GM21723 (cell line): ENCODE results near the gene B3GNT8.
"Not testable (repeated sequence)": the region's sequence is repeated elsewhere in the genome, so short reads cannot be mapped to it uniquely, and the experiment has no call there.

Source experiments
- ATAC-seq: cut with Tn5 transposase; IDR thresholded peaks from one replicate; pipeline ENCODE4 v1.9.1; 2021; ENCODE audit warnings: mild to moderate bottlenecking, moderate library complexity; ENCODE audit not compliant: unreplicated experiment

Gene B3GNT8

DNA sequence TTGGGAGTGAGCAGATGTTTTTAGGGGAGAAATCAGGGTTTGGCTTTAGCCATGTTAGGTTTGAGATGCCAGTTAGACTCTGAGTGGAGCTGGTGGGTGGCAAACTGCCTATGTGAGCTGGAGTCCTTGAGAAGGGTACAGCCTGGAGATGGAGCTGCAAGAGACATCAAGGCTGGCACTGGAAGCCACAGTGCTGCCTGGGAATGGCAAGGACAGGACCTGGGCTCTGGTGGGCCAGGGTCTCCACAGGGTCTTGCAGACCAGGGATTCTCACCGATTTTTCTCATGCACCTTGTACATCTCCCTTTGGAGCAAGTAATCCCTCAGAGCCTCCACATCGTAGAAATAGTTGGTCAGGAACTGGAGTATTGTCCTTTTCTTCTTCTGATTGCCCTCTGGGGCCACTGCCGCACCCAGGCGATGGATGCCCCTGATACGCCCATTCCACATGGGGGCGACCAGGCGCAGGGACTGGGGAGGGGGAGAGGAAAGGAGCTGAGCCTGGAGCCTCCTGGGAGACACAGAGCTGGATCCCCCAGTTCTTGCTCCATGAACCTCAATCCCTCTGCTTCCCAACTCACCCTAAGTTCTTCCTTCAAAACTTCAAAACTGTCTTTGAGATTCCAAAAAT, 10.9 kb upstream of the B3GNT8 start:
- ATAC-seq, result no peak

DNA sequence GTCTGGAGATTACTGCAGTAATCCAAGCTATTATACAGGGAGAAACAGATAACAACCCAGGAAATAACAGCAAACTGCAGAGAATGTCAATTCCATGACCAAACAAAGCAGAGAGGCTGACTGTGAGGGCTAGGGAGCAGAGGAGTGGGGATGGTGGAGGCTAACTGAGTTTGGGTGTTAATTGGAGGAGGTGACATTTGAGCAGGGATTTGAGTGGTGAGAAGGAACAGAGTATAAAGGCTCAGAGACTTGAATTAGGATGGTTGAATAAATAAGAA, 9.4 kb upstream of the B3GNT8 start:
- ATAC-seq, result no peak

DNA sequence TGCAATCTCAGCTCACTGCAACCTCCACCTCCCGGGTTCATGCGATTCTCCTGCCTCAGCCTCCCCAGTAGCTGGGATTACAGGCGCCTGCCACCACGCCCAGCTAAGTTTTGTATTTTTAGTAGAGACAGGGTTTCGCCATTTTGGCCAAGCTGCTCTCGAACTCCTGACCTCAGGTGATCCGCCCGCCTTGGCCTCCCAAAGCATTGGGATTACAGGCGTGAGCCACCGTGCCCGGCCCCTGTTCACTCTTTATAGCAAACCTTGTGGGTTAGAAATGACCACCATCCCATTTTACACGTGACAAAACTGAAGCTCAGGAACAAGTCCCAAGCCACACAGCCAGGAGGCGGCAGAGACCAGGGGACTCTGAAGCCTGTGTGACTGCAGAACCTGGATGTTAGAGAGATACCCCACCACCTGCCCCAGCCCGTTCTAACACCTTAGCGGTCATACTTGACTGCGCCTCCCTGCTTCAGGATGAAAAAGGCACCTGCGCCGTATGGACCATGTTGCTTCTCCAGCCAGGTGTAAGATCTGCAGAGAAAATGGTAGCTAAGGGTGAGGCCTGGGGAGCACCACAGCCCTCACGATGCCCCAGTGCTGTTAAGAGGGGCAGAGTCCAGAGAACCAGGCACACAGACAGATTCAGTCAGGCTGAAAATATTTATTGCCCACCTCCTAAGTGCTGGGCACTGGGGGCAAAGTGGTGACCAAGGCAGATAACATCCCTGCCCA, 8.9 kb upstream of the B3GNT8 start:
- ATAC-seq, result no peak

DNA sequence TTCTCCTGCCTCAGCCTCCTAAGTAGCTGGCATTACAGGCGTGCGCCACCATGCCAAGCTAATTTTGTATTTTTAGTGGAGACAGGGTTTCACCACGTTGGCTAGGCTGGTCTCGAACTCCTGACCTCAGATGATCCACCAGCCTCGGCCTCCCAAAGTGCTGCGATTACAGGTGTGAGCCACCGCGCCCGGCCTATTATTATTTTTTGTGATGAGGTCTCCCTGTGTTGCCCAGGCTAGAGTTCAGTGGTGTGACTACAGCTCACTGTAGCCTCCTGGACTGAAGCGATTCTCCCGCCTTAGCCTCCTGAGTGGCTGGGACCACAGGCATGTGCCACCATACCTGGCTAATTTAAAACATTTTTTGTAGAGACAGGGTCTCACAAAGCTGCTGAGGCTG, 8.2 kb upstream of the B3GNT8 start:
- ATAC-seq, result not testable (repeated sequence)

DNA sequence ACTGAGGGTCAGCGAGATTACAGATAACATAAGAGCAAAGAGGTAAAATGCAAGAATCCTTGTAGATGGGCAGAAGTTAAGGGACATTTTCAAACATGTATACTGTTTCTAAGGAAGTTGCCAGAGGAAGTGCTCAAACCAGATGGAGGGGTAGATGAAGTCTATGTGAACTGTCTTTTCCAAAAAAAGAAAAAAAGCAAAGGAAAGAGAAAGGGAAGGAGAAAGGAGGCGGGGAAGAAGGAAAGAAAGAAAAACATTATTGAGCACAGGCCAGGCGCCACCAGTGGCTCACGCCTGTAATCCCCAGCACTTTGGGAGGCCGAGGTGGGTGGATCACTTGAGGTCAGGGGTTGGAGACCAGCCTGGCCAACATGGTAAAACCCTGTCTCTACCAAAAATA, 7.3 kb upstream of the B3GNT8 start:
- no peak for ATAC-seq

DNA sequence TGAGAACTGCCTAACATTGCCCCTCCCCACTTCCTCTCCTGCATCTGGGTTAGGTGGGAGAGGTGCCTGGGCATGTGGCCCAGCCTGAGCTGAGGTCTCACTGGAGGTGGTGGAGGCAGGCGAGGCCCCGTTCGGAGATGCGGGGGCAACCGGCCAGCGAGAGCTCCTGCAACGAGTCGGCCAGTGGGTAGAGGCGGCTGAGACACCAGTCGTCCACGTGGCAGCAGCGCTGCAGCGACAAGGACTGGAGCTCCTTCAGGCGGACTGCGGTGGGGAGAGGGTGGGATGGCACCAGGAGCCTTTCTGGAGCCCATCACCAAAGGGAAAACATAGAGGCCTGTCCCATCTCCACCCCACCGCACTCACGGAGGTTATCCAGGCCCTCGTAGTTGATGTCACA, 6.0 kb upstream of the B3GNT8 start:
- no peak for ATAC-seq

DNA sequence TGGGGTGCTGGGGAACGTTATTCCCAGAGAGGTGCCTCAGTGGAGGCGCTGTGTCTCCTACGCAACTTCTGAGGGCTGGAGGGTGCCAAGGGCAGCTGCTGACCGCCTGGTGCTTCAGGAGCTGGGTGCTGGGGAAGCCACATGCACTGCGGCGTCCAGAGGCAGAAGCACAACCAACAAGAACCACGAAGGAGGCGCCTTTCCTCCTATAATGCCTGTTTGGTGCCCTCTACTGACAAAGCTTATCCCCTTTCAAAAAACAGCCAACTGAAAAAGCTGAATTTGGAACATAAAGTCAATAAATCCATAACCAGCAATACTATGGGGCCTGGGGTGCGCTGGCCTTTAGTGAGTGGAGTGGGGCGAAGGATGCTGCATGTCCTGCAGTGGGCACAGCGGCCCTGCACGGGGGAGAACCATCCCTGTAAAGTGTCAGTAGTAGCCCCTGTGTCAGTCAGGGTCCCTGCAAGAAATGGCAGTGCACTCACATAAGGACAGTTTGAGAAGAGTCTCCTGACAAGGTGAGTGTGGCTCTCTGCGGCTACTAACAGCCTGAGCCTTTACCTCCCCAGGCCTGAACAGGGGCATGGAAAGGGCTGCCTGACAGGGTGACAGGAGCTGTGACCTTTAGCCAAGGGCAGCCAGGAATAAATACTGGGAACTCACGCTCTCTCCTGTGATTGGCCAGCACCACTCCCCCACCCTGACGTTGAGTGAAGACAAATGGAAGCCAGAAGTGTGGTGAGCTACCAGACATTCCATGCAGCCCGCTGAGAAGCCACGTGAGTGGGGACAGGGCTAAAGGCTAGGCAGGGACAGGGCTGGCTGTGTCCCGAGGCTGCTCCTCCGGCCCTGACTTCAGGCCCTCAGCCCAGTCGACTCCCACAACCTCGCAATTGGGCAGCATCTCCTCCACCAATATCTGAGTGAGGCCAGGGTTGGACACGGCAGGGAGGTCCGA, 4.5 kb upstream of the B3GNT8 start:
- no peak for ATAC-seq

DNA sequence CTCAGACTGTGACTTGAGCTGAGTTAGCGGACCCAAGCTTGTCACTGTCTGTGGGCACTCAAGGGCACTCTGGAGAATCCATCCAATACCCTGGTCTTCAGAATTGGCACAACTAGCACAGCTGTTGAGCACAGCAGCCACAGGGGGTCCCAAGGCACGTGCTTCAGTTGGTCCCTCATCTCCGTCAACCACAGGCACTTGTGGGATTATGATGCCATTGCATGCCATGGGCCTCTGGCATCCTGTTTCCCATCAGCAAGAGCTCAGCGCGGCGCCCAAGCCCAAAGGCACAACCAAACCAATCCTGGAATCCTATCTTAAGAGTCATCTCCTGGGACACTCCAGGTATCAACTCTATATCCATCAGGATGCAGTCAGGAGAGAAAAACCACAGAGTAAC, 3.7 kb upstream of the B3GNT8 start:
- no peak for ATAC-seq

DNA sequence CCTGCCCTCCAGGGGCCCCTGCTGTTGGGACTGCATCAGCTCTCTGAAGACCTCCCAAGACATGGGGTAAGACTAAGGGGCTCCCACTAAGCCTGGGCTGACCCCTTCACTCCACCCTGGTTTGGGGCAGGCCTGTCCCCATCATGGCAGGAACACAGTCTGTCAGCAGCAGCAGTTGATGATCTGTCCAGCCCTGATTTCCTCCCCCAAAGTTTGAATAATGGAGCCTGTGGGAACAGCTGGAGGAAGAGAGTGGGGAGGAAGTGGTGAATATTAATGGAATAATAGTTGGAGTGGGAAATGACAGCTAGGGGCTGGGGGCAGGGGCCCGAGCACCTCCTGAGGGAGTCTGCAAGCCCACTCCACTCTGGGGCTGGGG, 1.3 kb upstream of the B3GNT8 start:
- no peak for ATAC-seq

DNA sequence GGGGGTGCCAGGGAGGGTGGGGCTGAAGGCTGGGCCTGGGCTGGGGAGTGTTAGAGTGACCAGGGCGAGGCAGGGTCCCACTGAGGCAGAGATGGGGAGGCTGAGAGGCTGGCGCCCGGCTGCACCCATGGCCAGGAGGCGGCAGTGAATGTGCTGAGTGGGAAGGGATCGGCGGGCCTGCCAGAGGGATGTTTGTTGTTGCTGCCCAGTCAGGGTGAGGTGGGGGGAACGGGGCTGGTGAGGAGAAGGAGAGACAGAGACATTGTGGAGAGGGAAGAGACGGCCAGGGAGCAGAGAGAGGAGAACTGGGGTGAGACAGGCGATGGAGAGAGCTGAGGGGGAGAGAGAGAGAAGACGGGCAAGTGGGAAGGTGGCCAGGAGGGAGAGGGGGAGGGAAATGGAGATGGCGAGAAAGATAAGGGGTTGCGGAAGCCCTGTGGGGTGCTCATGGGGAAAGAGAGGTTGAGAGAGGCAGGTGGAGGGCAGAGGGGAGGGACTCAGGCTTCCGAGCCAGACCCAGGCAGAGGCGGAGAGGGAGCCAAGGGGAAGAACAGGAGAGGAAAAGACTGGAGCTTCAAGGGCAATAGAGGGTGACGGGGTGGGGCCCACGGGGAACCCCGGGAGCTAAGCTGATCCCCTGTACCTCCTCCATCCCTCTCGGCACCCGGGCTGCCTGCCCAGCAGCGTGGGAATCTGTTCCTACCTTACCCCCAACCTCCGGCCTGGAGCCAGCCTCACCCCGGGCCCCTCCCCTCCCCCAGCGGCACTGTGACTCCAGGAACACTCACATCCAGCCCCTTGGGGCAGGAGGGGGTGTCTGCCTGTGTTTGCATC, 690 bp upstream of the B3GNT8 start:
- no peak for ATAC-seq

DNA sequence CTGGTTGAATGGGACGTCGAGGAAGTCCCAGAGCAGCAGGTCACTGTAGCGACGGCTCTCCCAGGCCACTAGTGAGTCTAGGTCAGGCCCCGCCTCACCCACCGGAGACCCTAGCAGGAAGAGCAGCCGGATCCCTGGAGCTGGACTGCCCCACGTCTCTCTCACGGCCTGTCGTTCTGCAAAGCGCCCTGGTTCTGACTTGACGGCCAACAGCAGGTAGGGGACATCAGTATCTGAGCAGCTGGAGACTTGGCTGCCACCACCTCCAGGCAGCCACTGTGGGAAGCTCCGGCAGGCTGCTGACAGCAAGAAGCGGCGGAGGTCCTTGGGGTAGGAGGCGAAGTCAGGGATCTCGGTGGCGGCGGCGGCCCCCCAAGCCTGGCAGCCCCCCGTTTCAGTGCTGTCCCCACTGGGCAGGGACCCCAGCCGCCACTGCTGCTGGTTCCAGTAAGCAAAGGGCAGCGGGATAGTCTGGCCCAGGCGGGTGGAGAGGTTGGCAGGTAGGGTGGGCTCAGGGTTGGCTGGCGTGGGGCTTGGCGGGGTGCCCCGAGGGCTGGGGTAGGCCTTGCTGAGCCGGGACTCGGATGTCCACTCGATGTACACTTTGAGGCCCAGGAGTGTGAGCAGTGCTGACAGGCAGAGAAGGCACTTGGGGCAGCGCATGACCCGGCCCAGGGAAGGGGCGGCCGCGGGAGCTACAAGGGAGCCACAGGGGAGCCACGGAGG, 895 bp downstream of the B3GNT8 start:
- no peak for ATAC-seq

DNA sequence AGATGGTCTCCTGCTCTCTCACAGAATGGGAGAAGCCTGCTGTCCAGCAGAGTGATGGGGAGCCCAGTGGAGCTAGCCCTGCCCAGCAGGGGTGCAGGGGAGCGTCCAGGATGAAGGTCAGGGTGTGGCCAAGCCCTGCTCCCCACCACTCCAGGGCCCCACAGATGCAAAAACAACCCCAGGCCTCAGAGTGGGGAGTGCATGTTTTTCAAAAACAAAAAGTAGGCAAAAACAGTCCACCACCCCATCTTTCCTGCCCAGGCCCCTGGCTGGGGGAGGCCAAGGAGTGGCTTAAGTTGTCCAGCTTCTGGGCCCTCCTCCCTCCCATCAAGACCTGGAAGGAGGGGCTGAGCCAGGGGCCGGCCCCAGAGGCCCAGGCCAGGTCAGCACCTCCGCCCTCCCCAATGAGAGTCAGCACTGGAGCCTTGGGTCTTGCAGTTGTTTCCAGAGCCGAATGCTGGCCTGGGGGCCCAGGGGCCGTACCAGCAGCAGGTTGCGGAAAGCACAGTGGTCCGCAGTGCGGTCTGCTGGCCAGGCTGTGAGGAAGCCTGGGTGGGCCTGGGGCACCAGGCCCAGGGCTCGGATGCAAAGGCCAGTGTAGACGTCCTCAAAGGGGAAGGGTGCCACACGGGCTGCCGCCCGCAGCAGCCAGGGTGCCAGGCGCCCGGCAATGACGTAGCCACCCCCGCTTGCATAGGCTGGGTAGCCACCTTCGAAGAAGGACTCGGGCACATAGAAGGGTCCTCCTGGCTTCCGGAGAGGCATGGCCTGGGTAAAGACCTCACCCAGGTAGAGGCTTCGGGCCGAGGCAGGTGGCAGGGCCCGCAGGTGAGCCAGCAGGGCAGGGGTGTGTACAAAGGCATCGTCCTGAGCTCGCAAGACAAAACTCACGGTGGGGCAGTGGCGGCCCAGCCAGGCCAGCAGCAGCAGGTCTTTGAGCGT, 1.7 kb downstream of the B3GNT8 start:
- no peak for ATAC-seq

DNA sequence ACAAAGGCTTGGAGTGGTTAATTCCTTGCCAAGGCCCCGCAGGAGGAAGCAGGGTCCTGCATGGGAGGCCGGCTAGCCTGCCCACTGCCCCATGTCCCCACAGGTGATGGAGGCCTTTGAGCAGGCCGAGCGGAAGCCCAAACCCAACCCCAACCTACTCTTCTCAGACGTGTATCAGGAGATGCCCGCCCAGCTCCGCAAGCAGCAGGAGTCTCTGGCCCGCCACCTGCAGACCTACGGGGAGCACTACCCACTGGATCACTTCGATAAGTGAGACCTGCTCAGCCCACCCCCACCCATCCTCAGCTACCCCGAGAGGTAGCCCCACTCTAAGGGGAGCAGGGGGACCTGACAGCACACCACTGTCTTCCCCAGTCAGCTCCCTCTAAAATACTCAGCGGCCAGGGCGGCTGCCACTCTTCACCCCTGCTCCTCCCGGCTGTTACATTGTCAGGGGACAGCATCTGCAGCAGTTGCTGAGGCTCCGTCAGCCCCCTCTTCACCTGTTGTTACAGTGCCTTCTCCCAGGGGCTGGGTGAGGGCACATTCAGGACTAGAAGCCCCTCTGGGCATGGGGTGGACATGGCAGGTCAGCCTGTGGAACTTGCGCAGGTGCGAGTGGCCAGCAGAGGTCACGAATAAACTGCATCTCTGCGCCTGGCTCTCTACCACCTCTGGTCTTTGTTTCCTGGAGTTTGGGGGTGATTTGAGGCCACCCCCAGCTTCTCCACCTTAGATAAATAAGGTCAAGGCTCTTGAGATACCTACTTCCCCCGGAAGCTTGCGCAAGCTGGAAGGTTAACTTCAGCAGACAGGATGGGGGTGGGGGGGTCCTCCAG, 2.6 kb downstream of the B3GNT8 start:
- no peak for ATAC-seq

DNA sequence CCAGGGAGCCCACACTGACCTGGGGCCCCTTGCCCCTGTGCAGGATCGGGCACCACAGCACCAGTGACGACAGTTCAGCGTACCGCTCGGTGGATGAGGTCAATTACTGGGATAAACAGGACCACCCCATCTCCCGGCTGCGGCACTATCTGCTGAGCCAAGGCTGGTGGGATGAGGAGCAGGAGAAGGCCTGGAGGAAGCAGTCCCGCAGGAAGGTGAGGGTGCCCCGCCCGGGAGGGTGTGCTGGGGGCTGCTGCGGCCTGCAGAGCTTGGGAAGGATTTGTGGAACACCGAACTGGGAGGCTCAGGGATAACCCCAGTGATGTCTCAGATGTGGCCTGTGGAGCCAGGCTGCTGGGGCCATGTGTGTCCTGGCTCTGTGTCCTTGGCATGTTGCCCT, 4.2 kb downstream of the B3GNT8 start:
- no peak for ATAC-seq

DNA sequence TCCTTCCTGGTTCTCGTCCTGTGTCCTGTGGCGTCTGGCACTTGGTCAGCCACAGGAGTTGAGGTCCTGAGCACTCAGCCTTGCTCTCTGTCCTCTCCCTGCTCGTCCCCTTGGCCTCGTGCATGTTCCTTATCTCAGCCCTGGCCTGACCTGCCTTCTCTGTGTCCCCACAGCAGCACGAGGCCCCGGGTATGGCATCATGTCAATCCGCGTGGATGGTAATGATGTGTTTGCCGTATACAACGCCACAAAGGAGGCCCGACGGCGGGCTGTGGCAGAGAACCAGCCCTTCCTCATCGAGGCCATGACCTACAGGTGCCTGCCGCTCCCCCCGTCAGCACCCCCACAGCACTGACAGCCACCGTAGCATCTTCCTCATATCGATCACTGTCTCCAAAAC, 4.7 kb downstream of the B3GNT8 start:
- no peak for ATAC-seq

DNA sequence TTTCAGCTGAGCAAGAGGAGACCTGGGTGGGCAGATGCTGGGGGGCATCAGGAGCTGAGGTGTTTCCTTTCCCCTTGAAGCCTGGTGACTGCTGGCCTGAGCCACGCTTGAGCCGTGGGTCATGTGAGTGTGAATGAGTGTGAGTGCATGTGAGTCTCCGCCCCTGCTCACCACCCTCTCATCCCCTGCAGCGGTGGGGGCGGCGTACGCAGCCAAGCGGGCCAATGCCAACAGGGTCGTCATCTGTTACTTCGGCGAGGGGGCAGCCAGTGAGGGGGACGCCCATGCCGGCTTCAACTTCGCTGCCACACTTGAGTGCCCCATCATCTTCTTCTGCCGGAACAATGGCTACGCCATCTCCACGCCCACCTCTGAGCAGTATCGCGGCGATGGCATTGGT, 5.2 kb downstream of the B3GNT8 start:
- no peak for ATAC-seq

DNA sequence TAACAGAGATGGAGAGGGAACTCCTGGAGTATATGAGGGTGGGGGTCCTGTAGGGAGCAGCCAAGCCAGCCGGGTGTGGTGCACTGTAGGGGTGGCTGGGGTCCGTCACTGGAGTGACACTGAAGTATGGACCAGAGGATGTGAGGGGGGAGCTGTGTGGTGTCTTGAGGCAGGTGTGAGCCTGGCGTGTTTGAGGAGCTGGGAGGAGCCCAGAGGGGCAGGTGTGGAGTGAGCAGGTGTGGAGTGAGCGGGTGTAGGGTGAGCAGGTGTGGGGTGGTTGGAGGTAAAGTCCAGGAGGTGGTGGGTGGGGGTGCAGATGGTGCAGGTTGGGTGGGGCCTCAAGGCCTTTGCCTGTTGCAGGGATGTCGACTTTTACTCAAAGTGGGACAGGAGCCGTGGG, 5.9 kb downstream of the B3GNT8 start:
- no peak for ATAC-seq

DNA sequence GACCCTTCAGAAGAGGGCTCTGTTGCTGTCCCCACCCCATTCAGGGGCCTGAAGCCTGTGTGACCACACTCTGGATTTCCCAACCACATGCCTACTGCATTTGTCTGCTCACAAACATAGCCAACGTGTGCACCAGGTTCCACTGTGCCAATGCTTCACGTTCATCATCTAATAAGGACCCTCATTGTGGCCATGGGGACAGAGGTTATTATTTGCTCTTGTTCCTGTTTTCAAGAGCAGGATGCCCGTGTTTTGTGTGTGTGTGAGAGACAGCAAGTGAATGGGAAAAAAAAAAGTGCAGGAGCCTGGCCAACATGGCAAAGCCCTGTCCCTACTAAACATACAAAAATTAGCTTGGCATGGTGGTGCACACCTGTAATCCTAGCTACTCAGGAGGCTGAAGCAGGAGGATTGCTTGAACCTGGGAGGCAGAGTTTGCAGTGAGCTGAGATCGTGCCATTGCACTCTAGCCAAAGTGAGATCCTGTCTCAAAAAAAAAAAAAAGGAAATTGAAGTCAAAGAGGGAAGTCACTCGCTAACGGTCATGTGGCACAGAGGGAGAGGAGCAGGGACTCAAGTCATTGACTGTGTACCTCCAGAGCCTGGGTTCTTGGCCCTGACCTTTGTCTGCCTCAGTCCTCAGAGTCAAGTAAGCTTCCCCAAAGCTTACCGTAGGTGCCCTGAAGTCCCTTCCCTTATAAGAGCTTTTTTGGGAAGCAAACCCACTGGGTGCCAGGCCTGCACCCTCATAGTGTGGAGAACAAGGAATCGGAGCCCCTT, 6.9 kb downstream of the B3GNT8 start:
- ATAC-seq, result no peak
